K562 (cell line): Measurements from ENCODE around the gene MALAT1. TPM values are rescaled to one million over a fixed set of nuclear protein-coding genes. Genes with fewer than 3 reads are reported as not detected.

Experiments
- ATF3 ChIP-seq, 2 experiments: fragments of 450-650 bp in 1 of 2; sonication (generic) in 1 of 2; formaldehyde crosslinking in 1 of 2; IDR thresholded peaks in 1 of 2; conservative IDR thresholded peaks in 1 of 2; 2 replicates each; pipeline versions ENCODE4 v1.6.1 to v1.8.1; 2016 to 2023; ENCODE audit warnings: mild to moderate bottlenecking in 2 of 2, moderate library complexity in 2 of 2, inconsistent platforms in 1 of 2, missing genetic modification reagents in 1 of 2
- KDM4B ChIP-seq, 2 experiments: fragments of 450-650 bp in 1 of 2; sonication (generic) in 1 of 2; IDR thresholded peaks; 2 replicates each; pipeline ENCODE4 v1.6.1; 2016 to 2017; ENCODE audit warnings: borderline replicate concordance in 2 of 2, antibody characterized with exemption in 1 of 2, low read depth in 1 of 2, mild to moderate bottlenecking in 1 of 2
- NFIX ChIP-seq: fragments of 250-450 bp; sonication (Bioruptor Pico); IDR thresholded peaks from 2 replicates; pipeline ENCODE4 v1.4.0; 2020; ENCODE audit warnings: low read depth, mild to moderate bottlenecking, moderate library complexity
- SFPQ ChIP-seq: fragments of 200-400 bp; formaldehyde crosslinking; IDR thresholded peaks from 2 replicates; pipeline ENCODE4 v1.6.1; 2017; ENCODE audit warnings: mild to moderate bottlenecking, low read depth, low read length, moderate library complexity
- SIN3B ChIP-seq: fragments of 450-650 bp; IDR thresholded peaks from 2 replicates; pipeline ENCODE4 v1.6.1; 2017; ENCODE audit warnings: low read depth, mild to moderate bottlenecking, moderate library complexity
- VEZF1 ChIP-seq: fragments of 200-800 bp; sonication (Bioruptor generic); IDR thresholded peaks from 2 replicates; pipeline ENCODE4 v1.6.1; 2017; ENCODE audit warnings: missing genetic modification characterization, missing compliant biosample characterization
- ZNF407 ChIP-seq: fragments of 450-650 bp; IDR thresholded peaks from 2 replicates; pipeline ENCODE4 v1.6.1; 2016; ENCODE audit warnings: low read depth
- polyA plus RNA-seq, 8 experiments: library from polyadenylated mRNA; depleted of rRNA in 4 of 8; stranded (reverse) in 5 of 8; unstranded in 3 of 8; fragments of >200 nt; fragmentation: Nextera tagmentation in 2 of 8; fragmentation: Illumina TruSeq in 1 of 8; extraction: Ambion mirVana in 2 of 8; extraction: Trizol in 1 of 8; gene quantifications; 2 replicates each; pipeline versions ENCODE4 v1.2.1 to v1.2.3, GENCODE V29; 2011 to 2014; ENCODE audit warnings: inconsistent platforms in 1 of 8, missing spikeins in 1 of 8
- total RNA-seq, 7 experiments: library from RNA; depleted of rRNA in 6 of 7; stranded (reverse); fragments of >200 nt in 6 of 7; fragmentation: Illumina TruSeq in 2 of 7; extraction: Trizol in 2 of 7; gene quantifications; 2 replicates each; pipeline versions ENCODE4 v1.2.1 to v1.2.3, GENCODE V29; 2011 to 2021; ENCODE audit warnings: low replicate concordance in 1 of 7

Gene MALAT1
- total and polyA plus RNA-seq, 9 of the 15 experiments (the other 6 are each of a cell fraction or from before 2014, with no cell fraction given): 363 to 8,715 (median 2,351) TPM

- peak; percentile 27; the same call in 1 of the 2 replicates for TF ChIP-seq NFIX (CRISPR knock-in tag)
- TF ChIP-seq ZNF407: no peak
- TF ChIP-seq SIN3B: 0 out of 2 replicates have a peak, but pooled peaks have one; percentile 43
- TF ChIP-seq SFPQ: no peak; the same call in 1 of the 2 replicates
- TF ChIP-seq KDM4B (IDR thresholded peaks at IDR 0.05; ENCODE audit: borderline replicate concordance in 2 of 2, low read depth in 1 of 2): 0 out of 4 replicates have a peak, but pooled peaks of 1 of the 2 experiments have one; percentile 73
- peak; percentile 81 for TF ChIP-seq VEZF1 (CRISPR knock-in tag)
- TF ChIP-seq ATF3 (IDR thresholded peaks at IDR 0.05): peak; percentile 87
- peak; percentile 59; the same call in 1 of the 2 replicates for TF ChIP-seq ATF3 (CRISPR knock-in tag; conservative IDR thresholded peaks at IDR 0.05)
These were observed at the start of gene MALAT1 (continued) for GRCh38 chr11:65498977-65499712.
